Activated T-helper 1 cell treated with anti-CD3 and anti-CD28 coated beads, Interleukin-2, amount 50 U/mL, for 16 hours (primary cell): ENCODE measurements around the gene SORBS1.

Experiments
- DNase-seq, 2 donors: peaks; one replicate each; pipeline ENCODE4 v3.0.0-alpha.2; 2020; ENCODE audit warnings: low read depth in 1 of 2, low spot score in 1 of 2

Gene SORBS1

DNA sequence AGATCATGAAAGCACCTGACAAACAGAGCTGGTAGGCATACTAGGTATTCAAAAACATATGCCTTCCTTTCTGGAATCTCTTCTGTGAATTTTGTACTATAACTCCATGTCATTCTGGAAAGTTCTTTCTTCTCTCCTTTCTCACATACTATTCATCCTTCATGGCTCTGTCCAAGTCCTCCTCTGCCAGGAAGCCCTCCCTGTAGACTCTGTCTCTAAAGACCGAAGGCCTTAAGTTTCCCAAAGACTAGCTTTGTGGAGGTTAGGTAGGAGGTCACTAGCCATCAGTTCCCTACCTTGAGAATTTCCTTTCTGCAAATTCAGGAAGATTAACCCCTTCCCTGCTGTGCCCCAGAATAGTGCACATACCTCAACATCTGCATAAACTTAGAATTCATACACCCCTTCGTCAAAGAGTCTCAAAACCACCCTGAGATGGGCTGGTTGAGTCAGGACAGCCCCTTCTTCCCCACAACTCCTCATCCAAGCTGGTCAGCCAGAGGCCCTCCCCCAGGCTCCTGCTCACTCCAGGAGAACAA, 20.6 kb downstream of the SORBS1 start:
- DNase-seq: no peak

DNA sequence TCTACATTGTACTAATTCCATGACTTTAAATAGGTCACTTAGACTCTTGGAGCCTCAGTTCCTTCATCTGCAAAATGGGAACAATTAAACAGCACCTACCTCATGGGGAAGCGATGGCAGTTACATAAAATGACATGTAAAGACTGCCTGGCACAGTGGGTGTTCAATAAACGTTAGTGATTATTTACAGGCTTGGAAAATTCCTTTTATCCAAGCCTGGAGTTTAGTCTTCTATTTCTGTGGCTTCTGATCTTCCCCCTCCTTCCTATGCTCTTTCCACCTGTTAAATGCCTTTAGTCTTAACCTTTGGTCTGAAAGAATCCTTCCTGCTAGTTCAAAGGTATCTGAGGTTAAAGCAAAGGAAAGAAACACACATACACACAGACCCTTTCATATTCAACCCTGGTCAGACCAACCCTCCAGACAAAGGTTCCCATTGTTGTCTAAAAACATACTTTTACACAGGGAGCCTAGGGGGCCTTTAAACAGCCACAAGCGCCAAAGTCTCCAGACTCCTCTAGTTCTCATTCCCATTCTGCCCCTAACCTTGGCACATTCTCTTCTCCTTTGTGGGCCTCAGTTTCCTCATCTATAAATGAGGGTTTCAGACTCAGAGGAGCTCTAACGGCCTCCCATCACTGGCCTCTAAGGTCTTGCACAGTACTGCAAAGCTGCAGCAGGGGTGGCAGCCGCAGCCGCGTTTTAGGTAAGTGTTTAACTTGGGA, 21.4 kb downstream of the SORBS1 start:
- DNase-seq: no peak

DNA sequence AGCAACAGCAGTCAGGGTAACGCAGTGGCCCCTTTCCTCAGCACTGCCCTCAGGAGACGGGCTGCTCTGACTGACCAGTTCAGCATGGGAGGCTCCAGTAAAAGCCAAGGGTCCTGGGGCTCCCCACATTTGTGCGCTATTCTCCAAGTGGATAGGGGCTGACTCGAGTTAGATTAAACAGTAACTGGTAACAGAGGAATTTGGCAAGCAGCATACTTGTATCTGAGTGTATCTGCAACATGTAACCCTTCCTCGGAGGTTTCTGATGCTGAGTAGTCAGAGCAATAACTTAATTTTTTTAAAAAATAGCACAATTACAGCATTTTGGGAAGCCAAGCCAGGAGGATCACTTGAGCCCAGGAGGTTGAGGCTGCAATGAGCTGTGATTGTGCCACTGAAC, 22.8 kb downstream of the SORBS1 start:
- DNase-seq: no peak

DNA sequence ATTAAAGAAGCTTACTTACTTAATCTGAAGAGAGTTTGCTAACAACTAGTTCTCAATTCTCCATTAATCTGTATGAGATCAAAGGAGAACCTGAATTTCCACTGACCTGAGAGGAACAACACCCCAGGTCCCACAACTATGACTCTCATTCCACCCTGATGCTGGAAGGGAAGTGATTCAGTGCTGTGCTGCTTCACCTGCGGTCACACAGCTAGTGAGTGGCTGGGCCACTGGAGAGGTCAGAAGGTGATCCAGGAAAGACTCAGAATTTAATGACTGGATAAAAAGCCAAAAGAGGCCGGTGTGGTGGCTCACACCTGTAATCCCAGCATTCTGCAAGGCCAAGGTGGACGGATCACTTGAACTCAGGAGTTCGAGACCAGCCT, 23.6 kb downstream of the SORBS1 start:
- no peak for DNase-seq

GRCh38 chr10:95536894-95537541, 24.2 kb downstream of the SORBS1 start:
- DNase-seq: no peak

DNA sequence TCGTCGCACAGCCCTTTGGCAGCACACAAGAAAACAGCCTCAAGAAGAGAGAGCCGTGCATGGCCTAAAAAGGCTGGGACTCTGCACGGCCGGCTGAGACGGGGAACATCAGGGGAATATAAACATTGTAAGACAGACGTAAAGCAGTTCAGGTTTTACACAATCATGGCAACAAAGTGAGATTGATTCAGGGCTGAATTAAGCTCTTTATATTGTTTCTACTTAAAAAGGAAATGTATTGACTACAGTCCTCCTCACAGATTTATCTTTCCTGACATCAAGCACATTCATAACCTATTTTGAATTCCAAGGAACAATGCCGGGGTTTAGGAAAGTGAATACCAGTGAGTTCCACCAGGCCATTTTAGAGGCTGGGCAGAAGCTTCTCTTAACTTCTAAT, 25.2 kb downstream of the SORBS1 start:
- no peak for DNase-seq

DNA sequence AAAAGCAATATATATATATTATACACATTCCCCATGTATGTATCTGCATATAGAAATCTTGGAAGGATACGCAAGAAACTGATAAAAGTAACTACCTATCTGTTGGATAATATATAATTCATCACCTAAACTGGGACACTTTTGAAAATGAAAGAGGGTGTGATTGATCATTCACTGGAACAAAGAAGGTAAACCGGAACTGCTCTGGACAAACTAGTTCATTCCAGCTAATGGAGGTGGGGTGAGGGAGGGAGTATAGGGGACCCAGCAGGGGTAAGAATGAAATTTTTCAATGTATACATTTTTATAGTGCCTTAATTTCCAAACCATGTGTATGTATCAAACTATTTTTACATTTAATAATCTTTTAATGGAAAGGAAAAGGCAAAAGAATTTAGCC, 25.6 kb downstream of the SORBS1 start:
- DNase-seq: no peak

DNA sequence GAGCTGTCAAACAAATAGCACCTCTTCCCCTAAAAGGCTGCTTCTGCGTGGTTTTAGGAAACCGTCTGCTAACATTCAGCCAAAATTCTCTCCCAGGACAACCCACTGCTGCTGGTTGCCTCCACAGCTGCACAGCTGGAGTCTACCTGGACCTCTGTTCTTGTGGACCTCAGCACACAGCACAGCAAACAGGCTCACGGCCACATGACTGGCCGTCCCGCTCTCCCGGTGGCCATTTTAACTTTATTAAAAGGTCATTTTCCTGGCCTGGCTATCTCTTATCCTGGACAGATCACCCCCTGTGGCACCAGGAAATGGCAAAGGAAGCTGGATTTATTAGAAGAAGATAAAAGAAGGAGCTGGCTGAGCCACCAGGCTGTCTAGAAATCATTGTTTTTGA, 27.6 kb downstream of the SORBS1 start:
- DNase-seq: no peak

GRCh38 chr10:95532536-95532935, 28.6 kb downstream of the SORBS1 start:
- DNase-seq: no peak

DNA sequence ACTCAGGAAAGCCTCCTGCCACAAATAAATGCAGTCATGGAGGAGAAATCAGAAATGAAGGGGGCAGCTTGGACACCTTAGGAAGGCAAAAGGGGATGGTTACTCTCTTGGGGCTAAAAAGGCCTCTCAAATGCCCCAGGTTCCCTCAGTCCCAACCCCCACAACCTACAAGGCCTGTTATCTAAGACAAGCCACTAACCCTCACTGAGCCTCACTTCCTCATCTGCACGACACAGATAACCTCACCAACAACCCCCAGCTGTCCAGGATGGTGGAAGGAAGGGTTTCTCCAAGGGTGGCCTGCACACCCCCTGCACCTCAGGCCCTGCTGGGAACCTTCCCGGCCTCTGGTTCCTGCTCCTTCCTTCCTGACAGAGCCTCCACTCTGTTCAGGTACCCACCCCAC, 29.2 kb downstream of the SORBS1 start:
- no peak for DNase-seq

GRCh38 chr10:95531058-95531809, 29.9 kb downstream of the SORBS1 start:
- DNase-seq: no peak

DNA sequence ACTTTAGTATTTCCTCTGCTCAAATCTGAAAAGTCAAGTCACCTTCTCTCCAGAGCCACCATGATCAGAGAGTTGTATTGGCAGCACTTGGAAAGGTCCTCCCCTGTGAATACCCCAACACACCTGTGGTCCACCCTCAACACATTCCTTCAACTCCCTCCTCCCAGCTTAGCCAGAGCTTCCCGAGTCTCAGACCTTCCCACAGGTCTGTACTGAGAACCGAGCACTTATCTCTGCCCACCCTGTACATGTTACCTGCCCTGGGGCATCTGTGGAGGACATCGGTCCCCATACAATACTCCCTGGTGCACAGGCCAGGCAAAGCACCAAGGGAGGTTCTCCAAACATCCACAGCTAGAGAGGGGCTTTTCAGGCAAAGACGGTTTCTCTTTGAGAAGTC, 30.6 kb downstream of the SORBS1 start:
- no peak for DNase-seq

- no peak for DNase-seq
Observed at GRCh38 chr10:95530029-95530428, 31.1 kb downstream of the SORBS1 start.

DNA sequence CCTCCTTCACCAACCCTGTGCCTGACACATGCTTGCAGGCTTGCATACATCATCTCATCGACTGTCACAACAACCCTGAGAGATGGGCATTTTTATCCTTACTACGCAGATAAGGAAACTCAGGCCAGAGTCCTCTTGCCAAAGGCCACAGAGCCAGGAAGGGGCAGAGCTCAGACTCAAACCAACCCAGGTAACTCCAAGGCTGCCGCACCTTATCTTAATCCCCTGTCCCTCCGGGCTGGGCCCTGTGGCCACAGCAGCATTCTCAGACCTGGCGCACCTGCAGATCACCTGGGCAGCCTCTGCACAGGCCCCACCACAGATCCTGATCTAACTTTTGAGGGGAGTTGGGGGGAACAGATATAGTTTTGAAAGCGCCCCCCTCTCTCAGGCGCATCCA, 35.1 kb downstream of the SORBS1 start:
- no peak for DNase-seq

- DNase-seq: no peak
Observed at GRCh38 chr10:95525033-95525418, 36.1 kb downstream of the SORBS1 start.

GRCh38 chr10:95524358-95525032, 36.7 kb downstream of the SORBS1 start:
- DNase-seq: no peak

GRCh38 chr10:95522117-95522516, 39.1 kb downstream of the SORBS1 start:
- DNase-seq: no peak

- DNase-seq: no peak
Observed at GRCh38 chr10:95520617-95521016, 40.6 kb downstream of the SORBS1 start.

DNA sequence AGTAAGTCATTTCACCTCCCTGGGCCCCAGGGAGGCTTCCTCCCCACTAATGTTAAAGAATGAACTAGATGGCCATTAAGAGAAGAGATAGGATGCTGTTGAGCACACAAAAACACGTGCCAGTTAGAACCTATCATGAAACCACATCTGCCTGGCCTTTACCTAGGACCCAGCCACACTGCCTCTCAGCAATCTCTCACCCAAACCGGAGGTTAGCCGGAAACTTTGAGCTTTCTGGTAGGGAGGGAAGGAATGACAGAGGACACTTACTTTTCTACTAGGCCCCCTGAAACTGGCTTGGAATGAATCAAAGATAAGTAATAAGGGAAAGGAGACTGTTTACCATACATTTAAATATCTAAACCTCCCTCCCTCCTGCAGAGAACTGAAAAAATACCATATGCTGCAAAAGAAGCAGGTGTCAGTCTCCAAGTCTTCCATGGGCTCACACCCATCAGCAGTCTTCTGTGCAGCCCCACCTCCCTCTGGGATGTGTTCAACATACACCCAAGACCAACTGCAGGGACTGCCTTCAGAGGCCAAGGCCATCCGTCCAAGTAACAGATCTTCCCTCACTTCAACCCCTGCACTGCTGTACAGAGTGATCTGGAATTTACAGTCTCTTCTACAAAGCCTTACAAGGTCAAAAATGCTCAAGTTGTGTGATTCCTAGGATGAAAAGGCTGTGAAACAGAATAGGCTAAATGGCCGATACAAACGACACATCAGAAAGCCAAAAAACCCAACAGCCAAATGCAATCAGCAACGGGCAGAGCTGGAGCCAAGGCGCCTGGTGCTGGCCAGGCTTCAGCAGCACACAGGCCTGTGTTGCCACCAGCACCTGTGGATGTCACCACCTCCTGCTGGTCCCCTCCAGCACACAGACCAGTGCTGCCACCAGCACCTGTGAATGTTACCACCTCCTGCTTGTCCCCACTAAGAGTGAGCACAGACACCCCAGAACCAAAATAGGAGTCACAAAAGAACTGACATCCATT, 42.4 kb downstream of the SORBS1 start:
- no peak for DNase-seq
